Measurements from ENCODE around the gene ST6GALNAC5. TPM values are rescaled to one million over a fixed set of nuclear protein-coding genes. Genes with fewer than 3 reads are reported as not detected.

Gene ST6GALNAC5
- total RNA-seq, 1 experiment from 2014 or later = 2.0 TPM

GRCh38 chr1:76921590-76921989, 54.3 kb downstream of the ST6GALNAC5 start:
- H3K4me3 Mint-ChIP-seq (ENCODE audit: low read depth, unreplicated experiment) = no peak overlapping the region
- TF ChIP-seq CTCF (IDR thresholded peaks at IDR 0.05; ENCODE audit: unreplicated experiment) = no peak
- peaks cover 12% of the 10 kb centered on the region for H3K27me3 Mint-ChIP-seq (ENCODE audit: unreplicated experiment)
- H3K4me1 Mint-ChIP-seq (ENCODE audit: low read depth, unreplicated experiment) = no peaks in the 10 kb centered on the region
- CTCF ChIA-PET = no interaction called here
- no peak overlapping the region for H3K27ac Mint-ChIP-seq (ENCODE audit: unreplicated experiment)
- no TSS peak for BruUV-seq (replicated peaks)
- intact Hi-C loops (cut with micrococcal nuclease; ENCODE audit: unreplicated experiment) = no loop called here
- no peaks in the 10 kb centered on the region for H3K36me3 Mint-ChIP-seq (ENCODE audit: insufficient read depth, unreplicated experiment)
- DNase-seq = no peak
- no peaks in the 10 kb centered on the region for H3K9me3 Mint-ChIP-seq (ENCODE audit: low read depth, unreplicated experiment)

GRCh38 chr1:76925825-76926224, 58.5 kb downstream of the ST6GALNAC5 start:
- DNase-seq = no peak
- no TSS peak for BruUV-seq (replicated peaks)
- TF ChIP-seq CTCF (IDR thresholded peaks at IDR 0.05; ENCODE audit: unreplicated experiment) = no peak
- Mint-ChIP-seq H3K4me3 (ENCODE audit: low read depth, unreplicated experiment) (no peak overlapping the region), H3K4me1 (ENCODE audit: low read depth, unreplicated experiment) (no peaks in the 10 kb centered on the region), H3K36me3 (ENCODE audit: insufficient read depth, unreplicated experiment) (no peaks in the 10 kb centered on the region), H3K27ac (ENCODE audit: unreplicated experiment) (no peak overlapping the region), H3K27me3 (ENCODE audit: unreplicated experiment) (no peaks in the 10 kb centered on the region), H3K9me3 (ENCODE audit: low read depth, unreplicated experiment) (no peaks in the 10 kb centered on the region)
- intact Hi-C loops (cut with micrococcal nuclease; ENCODE audit: unreplicated experiment) = no loop called here
- CTCF ChIA-PET = no interaction called here

- Mint-ChIP-seq H3K27me3 (ENCODE audit: unreplicated experiment) (no peaks in the 10 kb centered on the region), H3K4me1 (ENCODE audit: low read depth, unreplicated experiment) (no peaks in the 10 kb centered on the region), H3K9me3 (ENCODE audit: low read depth, unreplicated experiment) (peaks cover 3% of the 10 kb centered on the region), H3K27ac (ENCODE audit: unreplicated experiment) (no peak overlapping the region), H3K36me3 (ENCODE audit: insufficient read depth, unreplicated experiment) (no peaks in the 10 kb centered on the region), H3K4me3 (ENCODE audit: low read depth, unreplicated experiment) (no peak overlapping the region)
- no TSS peak for BruUV-seq (replicated peaks)
- CTCF ChIA-PET = no interaction called here
- DNase-seq = no peak
- no peak for TF ChIP-seq CTCF (IDR thresholded peaks at IDR 0.05; ENCODE audit: unreplicated experiment)
- intact Hi-C loops (cut with micrococcal nuclease; ENCODE audit: unreplicated experiment) = no loop called here
These were observed 61.2 kb downstream of the ST6GALNAC5 start for GRCh38 chr1:76928522-76928921.

GRCh38 chr1:76929136-76929535, 61.9 kb downstream of the ST6GALNAC5 start:
- intact Hi-C loops (cut with micrococcal nuclease; ENCODE audit: unreplicated experiment) = no loop called here
- CTCF ChIA-PET = no interaction called here
- no TSS peak for BruUV-seq (replicated peaks)

More at GRCh38 chr1:76929136-76929535, 61.9 kb downstream of the ST6GALNAC5 start:
- no peaks in the 10 kb centered on the region for H3K36me3 Mint-ChIP-seq (ENCODE audit: insufficient read depth, unreplicated experiment)
- no peak overlapping the region for H3K4me3 Mint-ChIP-seq (ENCODE audit: low read depth, unreplicated experiment)
- DNase-seq = no peak
- H3K9me3 Mint-ChIP-seq (ENCODE audit: low read depth, unreplicated experiment) = peaks cover 3% of the 10 kb centered on the region
- no peaks in the 10 kb centered on the region for H3K4me1 Mint-ChIP-seq (ENCODE audit: low read depth, unreplicated experiment)
- TF ChIP-seq CTCF (IDR thresholded peaks at IDR 0.05; ENCODE audit: unreplicated experiment) = no peak
- H3K27me3 Mint-ChIP-seq (ENCODE audit: unreplicated experiment) = no peaks in the 10 kb centered on the region
- H3K27ac Mint-ChIP-seq (ENCODE audit: unreplicated experiment) = no peak overlapping the region
